ENCODE results near the gene MUC4.
"Not testable (repeated sequence)": the region's sequence is repeated elsewhere in the genome, so short reads cannot be mapped to it uniquely, and the experiment has no call there.

MUC4 gene

DNA sequence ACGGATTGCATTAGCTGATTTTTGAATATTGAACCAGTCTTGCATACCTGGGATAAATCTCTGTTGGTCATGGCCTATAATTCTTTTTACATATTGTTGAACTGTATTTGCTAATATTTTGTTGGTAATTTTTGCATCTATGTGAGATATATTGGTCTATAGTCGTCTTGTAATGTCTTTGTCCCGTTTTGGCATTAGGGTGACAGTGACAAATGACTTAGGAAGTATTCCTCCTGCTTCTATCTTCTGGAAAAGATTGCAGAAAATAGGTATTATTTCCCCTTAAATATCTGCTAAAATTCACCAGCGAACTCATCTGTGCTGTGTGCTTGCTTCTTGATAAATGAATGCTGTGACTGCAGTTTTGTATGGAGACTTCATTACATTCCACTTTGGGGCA is 67.3 kb downstream of the MUC4 start:
- DNase-seq (ENCODE audit: low spot score): no peak

DNA sequence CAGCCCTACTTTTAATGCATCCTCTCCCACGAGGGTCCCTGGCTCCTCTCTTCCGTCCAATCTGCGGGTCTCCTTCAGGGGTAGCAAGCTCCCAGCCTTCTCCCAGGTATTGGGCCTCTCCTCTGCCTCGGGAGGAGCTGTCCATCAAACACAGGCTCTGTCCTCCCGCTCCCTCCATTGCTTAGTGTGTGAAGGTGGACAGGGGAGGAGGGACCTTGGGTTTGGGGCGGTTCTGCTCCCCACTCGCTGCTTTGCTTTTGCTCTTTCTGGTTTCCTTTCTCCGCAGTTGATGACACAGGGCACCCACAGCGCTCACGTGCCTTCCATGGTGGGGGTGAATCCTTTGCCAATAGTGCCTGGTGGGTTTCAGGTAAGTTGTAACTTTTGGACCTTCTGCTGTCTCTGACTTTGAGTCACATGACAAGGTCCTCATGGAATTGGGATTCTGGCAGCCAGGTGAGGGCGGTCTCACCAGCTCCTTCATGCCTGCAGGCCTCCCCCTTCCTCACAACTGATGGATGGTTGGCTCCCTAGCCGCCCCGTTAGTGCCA is 72.1 kb downstream of the MUC4 start:
- no peak for DNase-seq (ENCODE audit: low spot score)

DNA sequence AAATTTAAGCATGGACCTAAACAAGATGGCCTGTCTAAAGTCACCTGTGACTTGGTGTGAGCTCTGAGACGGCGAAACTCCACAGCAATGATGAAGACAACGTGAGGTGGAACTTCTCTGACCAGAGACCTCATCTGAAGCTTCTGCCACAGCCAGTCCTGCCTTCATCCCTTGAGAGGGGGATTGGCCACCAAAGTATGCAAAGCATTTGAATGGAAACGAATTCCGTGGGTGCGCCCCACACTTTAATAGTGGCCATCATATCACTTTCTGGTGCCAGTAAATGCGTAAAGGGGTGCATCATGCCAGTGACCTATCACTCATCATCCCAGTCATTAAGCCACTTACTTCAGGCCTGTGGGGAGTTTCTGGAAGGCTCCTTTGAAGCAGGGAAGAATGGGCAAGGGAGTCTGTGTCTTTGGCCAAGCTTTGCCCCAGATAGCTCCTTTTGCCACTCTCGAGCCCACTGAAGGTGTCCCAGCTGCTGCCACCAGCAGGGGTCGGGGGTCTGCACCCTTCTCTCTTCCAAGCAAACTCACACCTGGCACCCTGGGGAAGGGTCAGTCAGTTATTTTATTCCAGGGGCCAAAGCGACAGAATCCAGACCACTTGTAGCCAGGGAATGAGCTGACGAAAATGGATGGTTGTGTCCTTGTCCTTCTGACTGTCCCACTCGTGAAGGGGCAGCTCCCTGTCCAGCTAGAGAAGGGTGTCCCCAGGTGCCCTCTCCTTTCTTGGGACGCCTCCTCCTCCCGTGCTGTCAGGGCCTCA is 73.3 kb downstream of the MUC4 start:
- no peak for DNase-seq (ENCODE audit: low spot score)

DNA sequence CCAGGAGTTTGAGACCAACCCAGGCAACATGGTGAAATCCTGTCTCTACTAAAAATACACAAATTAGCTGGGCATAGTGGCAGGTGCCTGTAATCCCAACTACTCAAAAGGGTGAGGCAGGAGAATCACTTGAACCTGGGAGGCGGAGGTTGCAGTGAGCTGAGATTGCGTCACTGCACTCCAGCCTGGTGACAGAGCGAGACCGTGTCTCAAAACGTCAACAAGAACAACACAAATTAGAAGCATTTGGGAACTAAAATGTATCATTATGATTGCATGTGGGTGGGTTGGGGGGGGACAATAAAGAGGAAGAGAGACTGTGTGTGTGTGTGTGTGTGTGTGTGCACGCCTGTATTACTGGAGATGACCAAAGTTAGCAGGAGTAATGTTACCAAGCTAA is 73.9 kb downstream of the MUC4 start:
- DNase-seq (ENCODE audit: low spot score): not testable (repeated sequence)

- no peak for DNase-seq (ENCODE audit: low spot score)
These were observed 74.8 kb downstream of the MUC4 start for GRCh38 chr3:195736866-195737490.

DNA sequence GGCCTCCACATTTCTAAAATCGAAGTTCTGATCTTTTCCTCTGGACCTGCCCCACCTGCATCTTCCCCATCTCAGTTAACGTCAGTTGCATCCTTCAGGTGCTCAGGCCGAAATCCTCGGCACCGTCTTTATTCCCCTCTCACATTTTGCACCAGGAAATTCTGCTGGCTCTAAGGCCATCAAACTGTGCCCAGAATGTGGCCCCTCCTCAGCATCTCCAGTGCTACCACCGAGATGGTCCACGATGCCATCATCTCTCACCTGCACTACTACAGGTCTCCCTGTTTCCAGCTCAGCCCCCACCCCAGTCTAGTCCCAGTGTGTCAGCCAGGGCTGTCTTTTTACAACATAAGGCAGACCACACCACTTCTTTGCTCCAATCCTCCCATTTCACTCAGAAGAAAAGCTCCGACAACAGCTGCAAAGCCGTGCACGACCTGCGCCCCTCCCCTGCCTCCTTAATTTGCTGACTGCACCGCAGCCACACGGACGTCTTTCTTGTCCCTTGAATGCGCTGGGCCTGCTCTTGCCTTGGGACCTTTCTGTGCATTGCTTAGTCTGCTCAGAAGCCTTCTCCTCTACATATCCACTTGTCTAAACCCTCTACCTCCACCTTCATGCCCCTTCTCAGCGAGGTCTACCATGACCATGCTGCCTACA is 76.6 kb downstream of the MUC4 start:
- DNase-seq (ENCODE audit: low spot score): no peak

- DNase-seq (ENCODE audit: low spot score): no peak
These were observed 78.8 kb downstream of the MUC4 start for GRCh38 chr3:195732940-195733339.

- DNase-seq (ENCODE audit: low spot score): no peak
These were observed 80.3 kb downstream of the MUC4 start for GRCh38 chr3:195731356-195731905.

GRCh38 chr3:195729476-195730251 is 82.1 kb downstream of the MUC4 start:
- DNase-seq (ENCODE audit: low spot score): no peak

- not testable (repeated sequence) for DNase-seq (ENCODE audit: low spot score)
These were observed 82.9 kb downstream of the MUC4 start for GRCh38 chr3:195728789-195729188.

DNA sequence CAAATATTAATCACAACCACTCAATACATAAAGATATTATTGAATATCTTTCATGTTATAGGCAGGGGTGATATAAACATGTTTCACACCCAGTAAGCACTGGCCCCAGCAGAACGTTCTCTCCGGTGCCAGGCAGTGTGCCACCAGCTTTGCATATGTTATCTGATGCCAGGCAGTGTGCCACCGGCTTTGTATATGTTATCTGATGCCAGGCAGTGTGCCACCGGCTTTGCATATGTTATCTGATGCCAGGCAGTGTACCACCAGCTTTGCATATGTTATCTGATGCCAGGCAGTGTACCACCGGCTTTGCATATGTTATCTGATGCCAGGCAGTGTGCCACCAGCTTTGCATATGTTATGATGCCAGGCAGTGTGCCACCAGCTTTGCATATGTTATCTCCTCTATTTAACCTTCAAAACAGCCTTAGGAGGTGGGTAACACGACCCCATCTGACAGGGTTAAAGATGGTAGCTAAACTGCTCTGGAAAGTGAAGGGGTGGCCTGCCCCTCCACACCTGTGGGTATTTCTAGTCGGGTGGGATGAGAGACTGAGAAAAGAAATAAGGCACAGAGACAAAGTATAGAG is 84.0 kb downstream of the MUC4 start:
- DNase-seq (ENCODE audit: low spot score): no peak

- DNase-seq (ENCODE audit: low spot score): not testable (repeated sequence)
These were observed 85.6 kb downstream of the MUC4 start for GRCh38 chr3:195725916-195726740.

DNA sequence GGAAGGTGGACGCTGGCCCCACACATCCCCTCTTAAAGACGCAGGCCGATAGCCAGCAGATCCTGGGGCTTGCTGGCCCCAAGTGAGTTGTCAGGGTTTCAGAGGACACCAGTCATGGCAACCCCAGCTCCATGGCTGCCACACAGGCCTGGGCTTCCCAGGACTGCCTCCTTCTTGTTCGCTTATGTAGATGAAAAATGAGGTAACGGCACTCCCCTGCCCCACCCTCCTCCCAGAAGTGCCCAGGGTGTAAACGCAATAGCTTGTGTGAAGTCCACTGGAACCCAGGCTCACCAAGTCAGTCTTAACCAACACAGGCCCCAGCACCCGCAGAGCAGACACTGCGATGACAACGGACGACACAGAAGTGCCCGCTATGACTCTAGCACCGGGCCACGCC is 87.4 kb downstream of the MUC4 start:
- not testable (repeated sequence) for DNase-seq (ENCODE audit: low spot score)

DNA sequence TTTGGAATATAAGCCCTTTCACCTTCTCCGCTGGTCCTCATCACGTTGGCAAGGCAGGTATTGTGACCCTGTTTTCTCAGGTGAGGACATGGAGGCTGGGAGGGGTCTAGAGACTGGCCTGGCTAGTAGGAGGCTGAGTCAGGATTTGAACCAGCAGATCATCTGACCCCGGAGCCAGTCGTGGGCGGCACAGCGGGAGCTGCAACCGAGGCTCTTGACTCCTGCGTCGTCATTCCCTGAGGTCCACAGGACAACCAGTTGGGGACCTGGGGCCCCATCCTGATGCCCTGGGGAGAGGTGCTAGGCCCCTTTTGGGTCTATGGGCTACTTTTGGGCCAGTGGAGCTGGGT is 88.8 kb downstream of the MUC4 start:
- DNase-seq (ENCODE audit: low spot score): not testable (repeated sequence)

GRCh38 chr3:195722139-195722995 is 89.4 kb downstream of the MUC4 start:
- DNase-seq (ENCODE audit: low spot score): not testable (repeated sequence)

GRCh38 chr3:195720831-195721506 is 90.8 kb downstream of the MUC4 start, which contains the start of gene MUC20:
Gene MUC20 (plus strand): TSS chr3:195720978. CDS start chr3:195721008, 30 bp downstream.
- DNase-seq (ENCODE audit: low spot score): not testable (repeated sequence)

- DNase-seq (ENCODE audit: low spot score): not testable (repeated sequence)
These were observed 92.0 kb downstream of the MUC4 start for GRCh38 chr3:195719514-195720254.

DNA sequence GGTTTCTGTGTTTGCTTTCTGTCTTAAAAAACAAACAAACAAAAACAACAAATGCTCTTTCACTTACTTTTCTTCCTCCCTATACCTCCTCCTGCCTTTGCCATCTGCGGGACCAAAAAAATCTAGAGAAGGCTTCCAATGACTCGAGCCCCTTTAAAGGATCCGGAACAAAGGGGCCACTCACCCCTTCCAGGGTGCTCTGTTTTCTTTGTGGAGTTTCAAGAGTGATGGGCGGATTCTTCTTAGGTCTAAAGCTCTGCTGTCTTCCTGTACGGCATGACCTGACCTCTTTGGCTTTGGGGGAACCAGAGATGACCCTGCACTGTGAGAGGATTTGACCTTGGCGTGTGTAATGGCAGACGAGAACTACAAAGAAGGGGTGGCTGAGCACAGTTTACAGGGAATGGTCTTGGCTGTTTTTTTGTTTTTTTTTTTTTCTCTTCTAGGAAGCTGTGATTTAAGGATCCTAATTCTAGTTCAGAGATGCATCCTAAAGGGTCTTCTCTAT is 93.2 kb downstream of the MUC4 start:
- DNase-seq (ENCODE audit: low spot score): no peak

Data from hepatic stellate cell (primary cell).